Stimulated activated CD4-positive, alpha-beta T cell treated with anti-CD3 and anti-CD28 coated beads, Interleukin-4, amount 100 ng/mL, for 1 hour (primary cell): ENCODE data around the gene EDDM3A.
"Not testable (repeated sequence)": the region's sequence is repeated elsewhere in the genome, so short reads cannot be mapped to it uniquely, and the experiment has no call there.

ENCODE experiments used
- DNase-seq: peaks from one replicate; pipeline ENCODE4 v3.0.0-alpha.2; 2020

EDDM3A gene, protein sequence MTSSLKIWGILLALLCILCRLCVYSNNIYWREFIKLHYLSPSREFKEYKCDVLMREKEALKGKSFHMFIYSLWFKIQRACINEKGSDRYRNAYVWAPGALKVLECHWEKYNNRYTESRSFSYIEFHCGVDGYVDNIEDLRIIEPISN

GRCh38 chr14:20745571-20746358 is at the start of gene EDDM3A:
TSS of gene EDDM3A (plus strand) at chr14:20745887. CDS start at chr14:20747581, 1,694 bp downstream.
- no peak for DNase-seq

GRCh38 chr14:20696764-20697163 is 48.9 kb upstream of the EDDM3A start:
- no peak for DNase-seq

- DNase-seq, result peak; percentile 60
Measured at GRCh38 chr14:20697273-20698017, 48.2 kb upstream of the EDDM3A start.

DNA sequence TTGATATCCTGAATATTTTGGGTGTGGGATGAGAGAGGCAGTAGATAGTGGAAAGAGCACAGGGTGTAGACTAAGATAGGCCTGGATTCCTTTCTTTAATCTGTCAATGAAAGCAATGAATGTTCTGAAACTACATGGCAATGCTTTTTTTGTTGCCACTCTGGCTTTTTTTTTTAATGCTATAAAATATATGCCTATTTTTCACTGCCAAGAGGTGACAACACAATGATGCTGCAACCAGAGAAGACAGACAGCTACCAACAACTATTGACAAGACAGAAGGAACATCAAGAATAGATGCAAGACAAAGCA is 47.7 kb upstream of the EDDM3A start:
- DNase-seq, result no peak

DNA sequence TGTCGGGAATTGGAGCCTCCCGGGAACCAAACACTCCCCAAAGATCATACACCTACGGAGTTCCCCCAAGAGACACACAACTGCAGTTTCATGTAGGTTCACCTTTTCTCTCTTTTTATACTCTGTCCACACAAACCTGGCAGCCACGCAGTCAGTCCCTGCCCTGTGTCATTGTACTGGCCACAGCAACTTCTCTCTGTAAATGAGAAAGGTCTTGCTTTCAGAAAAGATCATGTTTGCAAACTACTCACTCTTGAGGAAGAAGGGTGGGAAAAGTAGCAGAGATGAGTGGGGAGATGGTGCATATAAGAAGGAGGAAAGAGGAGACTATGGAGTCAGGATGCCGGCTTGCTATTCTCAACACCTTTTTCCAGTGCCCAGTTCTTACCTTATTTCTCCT is 46.8 kb upstream of the EDDM3A start:
- DNase-seq, result no peak

- DNase-seq, result no peak
Measured at GRCh38 chr14:20699931-20700330, 45.8 kb upstream of the EDDM3A start.

- DNase-seq, result not testable (repeated sequence)
Measured at GRCh38 chr14:20700965-20701364, 44.7 kb upstream of the EDDM3A start.

- DNase-seq, result no peak
Measured at GRCh38 chr14:20706657-20707355, 38.9 kb upstream of the EDDM3A start.

GRCh38 chr14:20707622-20708021 is 38.1 kb upstream of the EDDM3A start:
- no peak for DNase-seq

DNA sequence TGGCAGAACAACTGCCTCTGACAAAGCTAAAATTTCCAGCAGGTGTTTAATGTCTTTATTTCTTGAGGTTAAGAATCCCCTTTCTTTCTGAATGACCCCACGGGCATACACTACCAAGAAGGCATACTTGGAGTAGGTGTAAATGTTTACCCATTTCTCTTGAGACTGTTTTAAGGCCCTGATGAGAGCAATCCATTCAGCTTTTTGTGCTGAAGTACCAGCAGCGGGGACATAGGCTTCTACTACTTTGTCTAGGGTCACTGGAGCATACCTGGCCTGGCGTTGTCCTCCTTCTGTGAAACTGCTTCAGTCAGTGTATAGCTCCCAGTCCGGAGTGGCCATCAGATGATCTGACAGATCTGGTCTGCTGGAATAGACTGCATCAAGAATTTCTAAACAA is 34.4 kb upstream of the EDDM3A start:
- no peak for DNase-seq

DNA sequence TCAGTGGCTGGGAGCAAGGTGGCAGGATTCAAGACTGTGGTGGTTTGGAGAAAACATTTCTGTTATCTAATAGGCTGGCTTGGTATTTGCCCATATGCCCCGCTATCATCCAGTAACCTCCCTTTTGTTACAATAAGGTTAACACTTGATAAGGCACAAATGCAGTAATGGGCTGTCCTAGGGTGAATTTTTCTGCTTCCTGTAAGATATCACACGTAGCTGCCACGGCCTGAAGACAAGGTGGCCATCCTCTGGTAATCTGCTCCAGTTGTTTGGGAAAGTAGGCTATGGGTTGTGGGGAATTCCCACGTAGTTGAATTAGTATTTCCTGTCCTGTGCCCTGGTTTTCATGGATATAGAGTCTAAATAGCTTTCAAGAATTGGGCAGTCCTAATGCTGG is 34.0 kb upstream of the EDDM3A start:
- DNase-seq, result no peak

DNA sequence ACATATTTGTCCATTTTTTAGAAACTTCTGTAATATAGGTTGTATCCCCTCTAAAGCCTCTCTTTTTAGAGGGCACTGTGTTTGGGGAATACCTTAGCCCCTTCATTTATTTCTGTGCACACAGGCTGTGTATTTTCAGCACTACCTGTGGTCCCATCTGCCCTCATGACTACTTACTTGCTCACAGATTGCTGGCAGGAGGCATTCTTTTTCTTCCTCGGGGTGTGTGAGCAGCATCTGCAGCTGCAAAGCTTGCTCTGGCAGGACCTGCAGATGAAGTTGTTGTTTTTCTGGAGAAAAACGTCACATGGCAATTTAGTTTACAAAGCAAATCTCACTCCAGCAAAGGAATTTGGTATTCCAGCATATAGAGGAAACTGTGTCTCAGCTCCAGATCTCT is 32.8 kb upstream of the EDDM3A start:
- no peak for DNase-seq

DNA sequence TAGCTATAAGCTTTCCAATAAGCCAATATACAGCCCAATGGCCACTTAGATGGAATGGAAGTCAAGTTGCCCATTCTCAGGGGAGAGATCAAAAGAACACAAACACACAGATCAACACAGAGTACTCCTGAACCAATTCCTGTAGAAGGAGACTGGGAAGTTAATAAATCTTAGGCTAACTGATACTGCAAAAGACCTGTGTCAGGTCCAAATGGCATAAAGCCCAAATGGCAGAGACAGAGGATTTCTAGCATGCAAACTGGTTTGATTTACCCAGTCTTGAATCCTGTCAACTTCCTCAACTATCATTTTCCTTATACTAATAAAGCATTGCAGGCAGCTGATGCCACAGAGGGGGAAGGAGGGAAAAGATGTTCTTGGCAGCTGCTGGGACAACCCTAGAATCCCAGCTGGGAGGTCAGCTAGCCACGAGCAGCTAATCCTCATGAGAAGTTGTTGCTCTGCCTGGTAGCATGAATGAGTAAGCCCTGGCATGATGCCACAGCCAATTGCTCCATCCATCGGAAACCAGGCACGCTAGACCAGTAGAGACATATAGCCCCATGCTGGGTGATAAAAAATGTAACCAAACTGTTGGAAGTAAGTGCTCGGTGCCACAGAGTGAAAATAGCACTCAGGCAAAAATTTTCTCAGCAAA is 31.0 kb upstream of the EDDM3A start:
- DNase-seq, result no peak

DNA sequence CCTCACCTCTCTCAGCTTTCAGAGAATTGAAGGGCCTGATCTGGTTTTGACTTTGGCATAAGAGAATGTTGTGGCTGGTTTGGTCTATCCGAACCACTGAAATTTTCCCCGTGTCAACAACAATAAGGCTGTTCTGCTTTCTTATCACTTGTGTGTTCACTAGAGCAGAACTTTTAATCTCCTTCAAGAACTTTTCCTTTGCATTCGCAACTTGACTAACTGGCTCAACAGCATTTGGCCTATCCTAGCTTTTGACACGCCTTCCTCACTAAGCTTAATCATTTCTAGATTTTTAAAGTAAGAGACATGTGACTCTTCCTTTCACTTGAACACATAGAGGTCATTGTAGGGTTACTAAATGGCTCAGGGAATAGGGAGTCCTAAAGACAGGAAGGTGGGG is 25.9 kb upstream of the EDDM3A start:
- no peak for DNase-seq

DNA sequence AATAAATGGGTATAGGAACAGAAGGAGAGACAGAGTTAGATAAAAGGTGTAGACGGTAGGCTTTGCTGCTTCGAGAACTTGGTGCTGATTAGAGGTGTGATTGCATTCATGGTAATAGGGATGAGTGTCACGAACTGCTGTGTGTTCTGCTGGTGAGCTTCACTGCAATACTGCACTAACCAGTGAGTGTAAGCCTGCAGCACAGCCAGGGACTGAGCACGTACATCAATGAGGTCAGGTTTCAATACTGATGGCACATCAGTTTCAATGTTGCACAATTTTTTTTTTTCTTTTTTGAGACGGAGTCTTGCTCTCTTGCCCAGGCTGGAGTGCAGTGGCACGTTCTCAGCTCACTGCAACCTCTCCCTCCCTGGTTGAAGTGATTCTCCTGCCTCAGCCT is 24.9 kb upstream of the EDDM3A start:
- no peak for DNase-seq

DNA sequence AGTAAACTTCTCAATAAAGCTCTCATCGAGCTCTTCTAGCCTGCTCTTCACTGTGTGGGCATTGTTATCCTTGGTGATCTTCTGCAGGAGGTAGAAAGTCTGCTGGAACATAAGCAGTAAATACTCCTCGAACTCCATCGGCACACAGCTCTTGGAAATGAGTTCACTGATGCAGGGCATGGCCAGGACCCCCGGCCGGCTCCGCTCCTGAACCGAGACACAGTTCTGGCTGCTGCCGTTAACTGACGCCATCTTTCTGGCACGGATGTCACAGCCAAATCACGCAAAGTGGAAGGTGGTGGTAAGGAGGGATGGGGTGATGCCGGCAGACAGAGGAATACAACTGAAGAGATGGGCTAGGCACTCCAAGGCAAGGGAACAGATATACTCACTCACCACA is 23.7 kb upstream of the EDDM3A start:
- DNase-seq, result no peak

DNA sequence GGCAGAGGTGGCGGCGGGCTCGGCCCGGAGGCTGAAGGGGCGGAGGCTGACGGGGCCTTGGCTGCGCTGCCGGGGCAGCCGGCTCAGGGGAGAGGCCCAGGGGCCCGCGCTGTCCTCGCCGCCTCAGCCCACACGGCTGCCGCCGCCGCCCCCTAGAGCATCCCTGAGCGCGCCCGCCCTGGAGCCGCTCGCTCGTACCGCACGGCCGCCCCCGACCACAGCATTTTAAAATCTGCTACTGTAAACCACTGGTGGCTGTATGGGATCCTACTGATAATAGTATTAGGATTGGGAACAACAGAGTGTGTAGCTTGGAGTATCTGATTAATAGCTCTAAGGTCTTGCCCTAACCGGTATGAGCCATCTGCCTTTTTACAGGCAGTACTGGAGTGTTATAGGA is 22.2 kb upstream of the EDDM3A start:
- DNase-seq, result no peak

GRCh38 chr14:20726121-20726520 is 19.6 kb upstream of the EDDM3A start:
- not testable (repeated sequence) for DNase-seq

DNA sequence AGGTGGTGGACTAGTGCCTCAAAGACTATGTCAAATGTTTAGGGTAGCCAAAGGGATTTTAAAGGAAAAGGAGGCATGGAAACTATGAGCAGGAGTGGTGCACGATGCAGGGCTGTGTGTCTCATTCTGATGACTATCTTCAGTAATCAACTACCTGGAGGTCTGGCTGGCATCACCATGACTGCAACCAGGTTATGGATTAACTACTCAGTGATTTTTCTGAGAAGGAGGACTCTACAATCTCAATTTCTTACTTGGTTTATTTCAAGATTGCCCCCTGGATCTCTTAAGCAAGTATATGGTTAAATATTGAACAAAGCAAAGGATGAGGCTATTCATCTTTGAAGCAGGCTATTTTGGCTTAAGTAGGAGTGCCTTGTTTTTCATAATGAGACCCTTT is 19.2 kb upstream of the EDDM3A start:
- DNase-seq, result no peak

- no peak for DNase-seq
Measured at GRCh38 chr14:20730891-20731290, 14.8 kb upstream of the EDDM3A start.

- no peak for DNase-seq
Measured at GRCh38 chr14:20732477-20732876, 13.2 kb upstream of the EDDM3A start.

GRCh38 chr14:20732979-20733635 is 12.6 kb upstream of the EDDM3A start:
- DNase-seq, result no peak
